Peyer's patch (tissue), 4 donors: Measurements from ENCODE around the gene VPS8.
"Not testable (repeated sequence)": the region's sequence is repeated elsewhere in the genome, so short reads cannot be mapped to it uniquely, and the experiment has no call there.

Source experiments
- CTCF ChIP-seq, 6 experiments: fragments of 450-650 bp in 4 of 6; fragments of 200-600 bp in 2 of 6; sonication (generic) in 1 of 6; IDR thresholded peaks; one replicate each; pipeline ENCODE4 v1.5.1; 2017 to 2019; ENCODE audit warnings: antibody characterized with exemption in 6 of 6, mild to moderate bottlenecking in 3 of 6, moderate library complexity in 1 of 6
- POLR2A ChIP-seq, 2 donors: fragments of 450-650 bp; IDR thresholded peaks; one replicate each; pipeline ENCODE4 v1.5.1; 2017; ENCODE audit warnings: antibody characterized with exemption in 2 of 2, mild to moderate bottlenecking in 2 of 2, moderate library complexity in 2 of 2

DNA sequence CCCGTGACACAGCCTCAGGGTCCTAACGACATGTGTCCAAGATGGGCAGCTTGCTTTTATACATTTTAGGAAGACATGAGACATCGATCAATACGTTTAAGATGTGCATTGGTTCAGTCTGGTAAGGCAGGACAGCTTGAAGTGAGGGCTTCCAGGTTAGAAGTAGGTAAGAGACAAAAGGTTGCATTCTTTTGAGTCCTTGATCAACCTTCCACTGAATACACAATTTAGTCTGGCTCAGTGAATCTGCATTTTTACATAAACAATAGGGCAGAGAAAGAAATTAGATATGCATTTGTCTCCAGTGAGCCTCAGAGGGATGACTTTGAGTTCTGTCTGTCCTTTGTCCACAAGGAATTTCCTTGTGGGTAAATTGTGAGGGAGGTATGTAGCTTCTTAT lies 95.1 kb downstream of the VPS8 start:
- TF ChIP-seq CTCF, POLR2A (IDR thresholded peaks at IDR 0.05): not testable (repeated sequence)
